Small intestine (tissue), 7 donors: ENCODE measurements around the gene SPHKAP. TPM values are rescaled to one million over a fixed set of nuclear protein-coding genes. Genes with fewer than 3 reads are reported as not detected.

Experiments used
- DNase-seq, 2 donors: peaks; one replicate each; pipeline versions ENCODE4 v3.0.0 to v3.0.0-alpha.2; 2013
- FAIRE-seq: peaks from 2 replicates; lab custom pipeline; 2012; peaks lifted over from hg19 to GRCh38; lab: Jason Lieb, UNC
- H3K27ac ChIP-seq, 3 donors: one replicate each; pipeline ENCODE4 v1.5.1; 2013; ENCODE audit warnings: low read length in 2 of 3, mild to moderate bottlenecking in 2 of 3, control low read depth in 1 of 3, inconsistent platforms in 1 of 3, low read depth in 1 of 3, moderate library complexity in 1 of 3
- H3K27me3 ChIP-seq, 3 donors: one replicate each; pipeline ENCODE4 v1.6.1; 2013; ENCODE audit warnings: low read length in 3 of 3, inconsistent platforms in 1 of 3; ENCODE audit not compliant: control insufficient read depth in 3 of 3, insufficient read depth in 3 of 3
- H3K36me3 ChIP-seq, 3 donors: one replicate each; pipeline ENCODE4 v1.6.1; 2013; ENCODE audit warnings: low read length in 3 of 3, inconsistent platforms in 1 of 3, low read depth in 1 of 3, mild to moderate bottlenecking in 1 of 3, moderate library complexity in 1 of 3; ENCODE audit not compliant: control insufficient read depth in 3 of 3, insufficient read depth in 2 of 3
- H3K4me1 ChIP-seq, 3 donors: one replicate each; pipeline ENCODE4 v1.6.1; 2013; ENCODE audit warnings: low read length in 2 of 3, inconsistent platforms in 1 of 3, low read depth in 1 of 3, mild to moderate bottlenecking in 1 of 3, moderate library complexity in 1 of 3; ENCODE audit not compliant: control insufficient read depth in 3 of 3, insufficient read depth in 2 of 3
- H3K4me3 ChIP-seq, 3 donors: one replicate each; pipeline ENCODE4 v1.5.1; 2013; ENCODE audit warnings: low read length in 3 of 3, control low read depth in 1 of 3, inconsistent platforms in 1 of 3, low read depth in 1 of 3, mild to moderate bottlenecking in 1 of 3, moderate library complexity in 1 of 3
- H3K9me3 ChIP-seq, 2 donors: one replicate each; pipeline ENCODE4 v1.6.1; 2013; ENCODE audit warnings: low read depth in 1 of 2, low read length in 1 of 2; ENCODE audit not compliant: control insufficient read depth in 2 of 2, insufficient read depth in 1 of 2
- WGBS, 3 donors: extraction: QIAGEN DNeasy Blood & Tissue Kit; methylation state at CpG; one replicate each; pipeline ENCODE4 v1.1.7; 2013; 5-methylcytosine and 5-hydroxymethylcytosine counted together
- polyA plus RNA-seq, 4 donors: library from polyadenylated mRNA; stranded (reverse) in 3 of 4; unstranded in 1 of 4; fragments of 200-250 nt in 3 of 4; fragments of 120-200 nt in 1 of 4; gene quantifications; one replicate each; pipeline versions ENCODE4 v1.2.1 to v1.2.3, GENCODE V29; 2013
- donor health status: healthy with polysubstance abuse.
- donor health status: control.
- donor health status: control.
- donor health status: Bipolar disorder and iron deficiency.
- donor health status: healthy.

The SPHKAP gene
- polyA plus RNA-seq, 4 donors = 0.01 to 0.27 (median 0.10) TPM; not detected in 1

DNA sequence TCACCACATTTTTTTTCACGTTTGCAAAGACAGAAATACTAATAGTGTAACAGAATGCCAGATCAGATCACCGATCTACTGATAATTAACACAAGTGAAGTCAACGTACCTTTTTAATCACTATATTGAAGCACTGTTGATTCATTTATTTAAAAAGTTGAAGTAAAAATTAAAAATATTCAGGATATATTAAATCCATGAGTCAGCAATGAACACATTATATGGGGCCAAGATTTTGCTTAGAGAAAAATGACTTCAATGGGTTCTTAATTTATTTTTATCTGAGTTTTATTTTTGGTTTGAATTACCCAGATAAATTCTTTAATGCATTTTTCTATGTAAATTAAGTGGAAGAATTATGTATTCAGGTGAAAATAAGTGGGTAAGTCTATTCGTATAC, 14.2 kb downstream of the SPHKAP start:
- FAIRE-seq = no peak
- 69 to 81% (median 74%) methylated on average over 4 of the region's 4 CpGs for WGBS, 3 donors
- no peaks in the 10 kb centered on the region for H3K36me3 ChIP-seq

DNA sequence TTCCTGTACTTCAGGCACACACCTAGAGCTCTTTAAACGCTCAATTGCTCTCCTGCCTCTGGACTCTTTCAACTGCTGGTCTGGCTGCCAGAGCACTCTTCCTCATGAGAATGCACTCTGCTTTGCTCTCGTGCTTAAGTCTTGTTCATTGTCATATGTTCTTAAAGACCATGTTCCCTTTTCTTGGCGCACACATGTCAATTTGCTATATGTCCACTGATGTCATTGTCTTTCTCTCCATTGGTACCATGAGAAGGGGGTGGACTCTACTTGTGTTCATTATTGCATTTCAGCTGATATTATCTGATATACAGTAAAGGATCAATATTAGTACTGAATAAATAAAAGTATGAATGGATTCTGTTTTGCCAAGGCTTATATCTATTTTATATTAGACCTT, 16.8 kb downstream of the SPHKAP start:
- Histone ChIP-seq H3K9me3 (peaks cover 0 to 1% of the 10 kb centered on the region in 2 donors), H3K4me3 (no peak overlapping the region), H3K4me1 (no peaks in the 10 kb centered on the region), H3K27me3 (no peaks in the 10 kb centered on the region), H3K36me3 (no peaks in the 10 kb centered on the region), H3K27ac (no peak overlapping the region)
- 78 to 82% (median 79%) methylated on average over 3 of the region's 3 CpGs for WGBS, 3 donors
- DNase-seq (no peak), FAIRE-seq (no peak)

More for the DNA sequence above, 14.2 kb downstream of the SPHKAP start:
- Histone ChIP-seq H3K4me1 (no peaks in the 10 kb centered on the region), H3K27ac (no peak overlapping the region), H3K27me3 (no peaks in the 10 kb centered on the region), H3K4me3 (no peak overlapping the region), H3K9me3 (no peaks in the 10 kb centered on the region)
- DNase-seq = no peak

DNA sequence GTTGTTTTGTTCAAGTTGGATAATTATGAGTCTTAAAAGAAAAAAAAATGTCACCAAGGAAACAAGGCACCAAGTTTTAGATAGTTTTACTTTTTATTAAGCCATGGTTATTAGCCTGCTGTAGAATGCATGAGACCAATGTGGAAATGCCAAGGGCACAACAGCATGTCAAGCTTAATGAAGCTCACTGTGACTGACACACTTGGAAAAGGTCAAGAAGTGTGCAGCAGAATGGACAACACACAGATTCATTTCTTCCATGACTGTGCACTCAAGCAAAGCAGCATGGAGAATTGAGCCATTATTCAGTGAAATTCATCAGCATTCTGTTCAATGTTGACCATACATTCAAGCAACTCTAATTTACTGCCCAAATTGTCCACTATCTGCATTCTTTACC, 23.6 kb downstream of the SPHKAP start:
- Histone ChIP-seq H3K36me3 (no peaks in the 10 kb centered on the region), H3K4me3 (no peak overlapping the region)
- FAIRE-seq = no peak

DNA sequence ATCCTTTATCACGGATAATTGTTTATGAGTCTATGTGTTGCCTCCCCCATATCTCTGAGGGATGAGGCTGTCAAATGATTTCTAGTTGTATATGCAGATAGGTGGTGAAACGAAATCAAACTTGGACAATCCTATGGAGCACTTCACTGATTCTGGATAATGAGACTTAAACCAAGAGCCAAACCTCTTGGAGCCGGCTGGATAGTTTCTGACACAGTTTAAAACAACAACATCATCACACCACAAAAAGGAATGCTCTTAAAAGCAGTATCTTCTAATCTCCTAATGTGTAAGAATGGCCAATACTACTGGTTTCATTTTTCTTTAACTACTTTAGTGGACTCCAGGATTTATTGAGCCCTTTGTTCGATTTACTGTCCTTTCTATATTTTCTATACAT, 36.5 kb downstream of the SPHKAP start:
- 52 to 72% (median 67%) methylated on average over 4 of the region's 4 CpGs for WGBS, 3 donors
- Histone ChIP-seq H3K4me1 (no peaks in the 10 kb centered on the region), H3K27me3 (peaks cover 0 to 2% (median 0%) of the 10 kb centered on the region in 3 donors), H3K27ac (no peak overlapping the region), H3K36me3 (no peaks in the 10 kb centered on the region), H3K9me3 (no peaks in the 10 kb centered on the region), H3K4me3 (no peak overlapping the region)
- DNase-seq = no peak
- no peak for FAIRE-seq

More for the DNA sequence above, 23.6 kb downstream of the SPHKAP start:
- Histone ChIP-seq H3K4me1 (no peaks in the 10 kb centered on the region), H3K27ac (no peak overlapping the region), H3K27me3 (no peaks in the 10 kb centered on the region), H3K9me3 (peaks cover 0 to 5% of the 10 kb centered on the region in 2 donors)
- no peak for DNase-seq

DNA sequence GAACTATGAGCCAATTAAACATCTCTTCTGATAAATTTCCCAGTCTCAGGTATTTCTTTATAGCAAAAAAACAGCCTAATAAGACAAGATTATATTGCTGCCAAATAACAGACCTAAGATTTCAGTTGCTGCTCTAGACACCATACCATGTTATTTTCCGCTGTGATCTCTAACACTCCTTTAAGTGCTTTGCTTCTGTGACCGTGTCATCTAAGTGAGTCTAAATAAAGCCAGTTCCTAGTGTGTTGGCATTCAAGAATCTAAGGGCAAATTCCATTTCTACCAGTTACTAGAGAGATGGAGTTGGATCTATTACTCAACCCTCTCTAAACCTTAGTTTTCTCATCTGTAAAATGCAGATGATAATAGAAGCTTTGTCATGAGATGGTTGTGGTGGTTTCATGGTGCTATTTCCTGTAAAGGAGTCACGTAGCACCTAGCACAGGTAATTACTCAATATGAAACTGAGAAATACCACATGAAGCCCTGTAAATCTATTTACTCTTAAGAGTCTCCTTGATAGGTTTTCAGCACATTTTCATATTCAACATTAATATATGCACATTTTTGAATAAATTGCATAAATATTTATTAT, 40.5 kb downstream of the SPHKAP start:
- Histone ChIP-seq H3K27ac (no peak overlapping the region), H3K4me3 (no peak overlapping the region), H3K9me3 (no peaks in the 10 kb centered on the region), H3K4me1 (no peaks in the 10 kb centered on the region), H3K36me3 (no peaks in the 10 kb centered on the region), H3K27me3 (peaks cover 0 to 2% (median 0%) of the 10 kb centered on the region in 3 donors)
- FAIRE-seq (no peak), DNase-seq (no peak)
- WGBS, 3 donors = 50 to 70% (median 50%) methylated on average over 3 of the region's 3 CpGs

DNA sequence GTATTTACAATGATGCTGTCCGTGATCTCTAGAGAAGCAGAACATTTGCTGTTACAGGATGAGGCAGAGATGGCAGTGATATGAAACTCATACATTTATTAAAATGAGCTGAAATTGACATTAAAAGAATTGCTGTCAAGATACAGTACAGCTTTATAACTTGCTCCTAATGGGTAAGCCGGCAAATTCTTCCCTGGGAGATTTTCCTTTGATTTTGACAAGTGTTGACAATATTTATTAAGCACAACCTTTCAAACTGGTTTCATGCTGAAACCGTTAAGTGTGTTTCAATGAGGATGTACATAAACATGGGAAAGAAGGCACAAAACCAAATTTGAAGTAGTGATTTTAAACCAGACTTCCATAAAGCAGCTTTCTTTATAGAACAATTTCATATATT, 45.5 kb downstream of the SPHKAP start:
- WGBS, 3 donors = 75 to 84% (median 77%) methylated on average over 3 of the region's 3 CpGs

DNA sequence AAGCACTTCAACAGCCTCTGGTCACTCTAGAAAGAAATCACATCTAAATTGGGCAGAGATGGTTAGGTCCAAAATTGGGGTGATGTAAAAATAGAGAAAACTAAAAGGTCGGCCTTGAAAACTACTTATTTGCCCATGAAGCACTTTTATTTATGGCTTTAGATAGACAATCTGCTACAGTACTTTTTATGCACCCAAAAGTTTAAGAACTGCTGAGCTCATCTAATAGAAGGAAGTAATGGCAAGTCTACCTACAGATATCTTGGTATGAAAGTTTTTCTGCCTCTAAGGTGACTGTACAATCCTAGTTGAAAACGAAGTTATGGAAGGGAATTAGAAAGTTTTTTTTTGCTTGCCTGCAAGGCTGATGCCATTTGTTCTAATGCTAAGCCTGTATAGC, 46.2 kb downstream of the SPHKAP start:
- no peaks in the 10 kb centered on the region for H3K27me3 ChIP-seq
- WGBS, 3 donors = 62 to 68% (median 67%) methylated on average over 2 of the region's 2 CpGs
- FAIRE-seq = no peak

More for the DNA sequence above, 45.5 kb downstream of the SPHKAP start:
- Histone ChIP-seq H3K36me3 (no peaks in the 10 kb centered on the region), H3K4me3 (no peak overlapping the region), H3K9me3 (no peaks in the 10 kb centered on the region), H3K4me1 (no peaks in the 10 kb centered on the region), H3K27ac (no peak overlapping the region), H3K27me3 (no peaks in the 10 kb centered on the region)
- no peak for FAIRE-seq
- no peak for DNase-seq

DNA sequence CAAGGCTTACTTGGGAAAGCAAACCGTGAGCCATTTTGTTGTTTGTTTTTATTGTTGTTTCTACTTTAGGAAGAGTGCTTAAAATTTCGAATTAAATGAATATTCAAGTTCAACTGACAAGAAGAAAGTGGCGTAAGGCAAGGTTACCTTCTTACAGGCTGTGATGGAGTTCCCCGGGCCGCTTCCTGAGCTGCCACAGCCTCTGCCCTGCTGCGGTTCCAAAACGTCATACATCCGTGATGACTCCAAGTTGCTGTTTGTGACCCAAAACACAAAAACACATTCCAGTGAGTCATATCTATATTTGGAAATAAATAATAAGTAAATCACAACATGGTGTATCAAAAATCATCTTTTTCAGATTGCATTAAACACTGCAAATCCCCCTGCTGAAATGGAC, 49.7 kb downstream of the SPHKAP start:
- FAIRE-seq (no peak), DNase-seq (no peak)
- no peaks in the 10 kb centered on the region for H3K4me1 ChIP-seq
- no peaks in the 10 kb centered on the region for H3K27me3 ChIP-seq
- WGBS, 3 donors = 73 to 83% (median 74%) methylated on average over 8 of the region's 8 CpGs
- no peak overlapping the region for H3K27ac ChIP-seq
- H3K4me3 ChIP-seq = no peak overlapping the region
- H3K36me3 ChIP-seq = no peaks in the 10 kb centered on the region
- H3K9me3 ChIP-seq = no peaks in the 10 kb centered on the region

More for the DNA sequence above, 46.2 kb downstream of the SPHKAP start:
- no peaks in the 10 kb centered on the region for H3K4me1 ChIP-seq
- no peak overlapping the region for H3K4me3 ChIP-seq
- H3K27ac ChIP-seq = no peak overlapping the region
- no peak for DNase-seq
- H3K36me3 ChIP-seq = no peaks in the 10 kb centered on the region
- no peaks in the 10 kb centered on the region for H3K9me3 ChIP-seq

DNA sequence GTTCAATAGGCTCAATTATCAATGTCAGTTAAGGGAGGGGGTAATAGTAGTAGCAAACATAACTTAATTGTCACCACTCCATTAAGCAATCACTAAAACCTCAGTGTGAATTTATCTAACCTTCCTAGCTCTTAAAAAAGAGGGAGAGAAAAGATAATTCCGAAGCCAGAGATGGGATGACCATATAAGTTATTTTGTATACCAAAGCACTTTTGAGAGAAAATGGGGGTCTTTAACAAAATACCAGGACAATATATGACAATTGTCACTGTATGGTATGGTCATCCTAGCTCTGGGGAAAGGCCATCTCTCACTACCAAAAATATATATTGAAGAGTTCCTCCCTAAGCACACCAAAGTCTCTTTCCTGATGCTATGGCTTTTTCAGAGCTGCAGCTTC, 55.1 kb downstream of the SPHKAP start:
- H3K9me3 ChIP-seq = no peaks in the 10 kb centered on the region
- H3K4me1 ChIP-seq = no peaks in the 10 kb centered on the region
- WGBS, 3 donors = 34 to 74% (median 63%) methylated on average over 1 of the region's 1 CpG
- no peak for FAIRE-seq
- no peak for DNase-seq
- no peaks in the 10 kb centered on the region for H3K36me3 ChIP-seq
- no peaks in the 10 kb centered on the region for H3K27me3 ChIP-seq
- H3K4me3 ChIP-seq = no peak overlapping the region
- no peak overlapping the region for H3K27ac ChIP-seq
